Activated CD8-positive, alpha-beta memory T cell treated with anti-CD3 and anti-CD28 coated beads, Interleukin-2, amount 10 ng/mL, durations not matched to agents 7 days and 5 days (primary cell): ENCODE measurements around the gene PPP1R16B. TPM values are rescaled to one million over a fixed set of nuclear protein-coding genes. Genes with fewer than 3 reads are reported as not detected.
"Not testable (repeated sequence)": the region's sequence is repeated elsewhere in the genome, so short reads cannot be mapped to it uniquely, and the experiment has no call there.

Experiments
- ATAC-seq: fragments of 150-1000 bp; cut with Tn5 transposase; one replicate; pipeline ENCODE4 v1.10.0; 2021; ENCODE audit warnings: moderate library complexity
- CTCF ChIA-PET: fragments of 350-600 bp; sonication (Branson Sonifier 250); formaldehyde crosslinking; loops from one replicate; lab custom pipeline; 2021; ENCODE audit warnings: antibody characterized with exemption; lab: Charles Lee
- DNase-seq: peaks from one replicate; pipeline ENCODE4 v3.0.0-alpha.2; 2020
- H3K27ac Mint-ChIP-seq: one replicate; pipeline ENCODE4 v1.8.0; 2021; ENCODE audit warnings: mild to moderate bottlenecking, mixed read lengths
- H3K27me3 Mint-ChIP-seq: one replicate; pipeline ENCODE4 v1.8.0; 2021; ENCODE audit warnings: mixed read lengths
- H3K36me3 Mint-ChIP-seq: one replicate; pipeline ENCODE4 v1.8.0; 2021; ENCODE audit warnings: mild to moderate bottlenecking, mixed read lengths
- H3K4me1 Mint-ChIP-seq: one replicate; pipeline ENCODE4 v1.8.0; 2021; ENCODE audit warnings: mixed read lengths
- H3K4me3 Mint-ChIP-seq: one replicate; pipeline ENCODE4 v1.8.0; 2021; ENCODE audit warnings: mild to moderate bottlenecking, moderate library complexity, mixed read lengths
- H3K9me3 Mint-ChIP-seq: one replicate; pipeline ENCODE4 v1.8.0; 2022; ENCODE audit warnings: low read depth, mixed read lengths
- total RNA-seq, 2 experiments: library from RNA; stranded (reverse); gene quantifications; one replicate each; pipeline ENCODE4 v1.2.3, GENCODE V29; 2021

Gene PPP1R16B
- total RNA-seq, 2 experiments from 2014 or later = 86.5 to 128 TPM

DNA sequence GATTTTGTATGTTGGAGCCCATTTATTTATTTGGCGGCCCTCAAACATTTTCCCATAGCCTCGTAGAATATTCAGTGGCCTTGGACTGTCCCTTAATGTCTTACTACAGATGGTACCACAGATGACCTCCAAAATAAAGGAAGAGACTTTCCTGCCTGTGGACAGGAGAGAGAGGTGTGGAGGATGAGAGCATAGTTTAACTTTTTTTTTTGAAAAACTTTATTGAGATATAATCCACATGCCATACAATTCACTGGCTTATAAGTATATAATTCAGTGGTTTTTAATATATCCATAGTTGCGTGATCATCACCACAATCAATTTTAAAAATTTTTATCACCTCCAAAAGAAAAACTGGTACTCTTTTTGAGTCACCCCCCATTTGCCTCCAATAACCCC, 4.6 kb upstream of the PPP1R16B start:
- ATAC-seq (no peak), DNase-seq (no peak)
- Mint-ChIP-seq H3K9me3 (peaks cover 6% of the 10 kb centered on the region), H3K4me1 (peaks cover 53% of the 10 kb centered on the region), H3K27ac (no peak overlapping the region), H3K36me3 (peaks cover 13% of the 10 kb centered on the region), H3K27me3 (no peaks in the 10 kb centered on the region), H3K4me3 (no peak overlapping the region)
- CTCF ChIA-PET = interaction anchor here (1.1 kb wide), 1 partner anchor 11 kb away, joined by 3 read pairs; no protein-coding TSS in a partner anchor

DNA sequence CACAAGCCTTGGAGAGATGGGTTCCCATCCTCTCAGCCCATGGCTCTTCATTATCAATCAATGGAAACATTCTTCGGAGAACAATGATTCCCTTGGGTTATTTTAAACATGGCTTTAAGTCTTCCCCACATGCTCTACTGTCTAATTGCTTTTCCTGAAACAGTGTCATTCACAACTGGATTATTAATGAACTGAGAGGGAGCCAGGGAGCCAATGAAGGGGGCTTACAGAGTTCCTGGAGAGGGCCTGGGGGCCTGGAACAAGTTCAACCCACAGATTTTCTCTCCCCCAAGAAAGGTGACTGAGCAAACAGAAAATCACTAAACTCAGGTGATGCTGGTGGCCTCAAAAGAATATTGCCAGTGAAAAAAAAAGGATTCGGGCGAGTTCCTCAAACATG, 1.3 kb upstream of the PPP1R16B start:
- Mint-ChIP-seq H3K27me3 (no peaks in the 10 kb centered on the region), H3K27ac (peak overlapping the region; percentile 98), H3K9me3 (no peaks in the 10 kb centered on the region), H3K36me3 (peaks cover 17% of the 10 kb centered on the region), H3K4me1 (peaks cover 53% of the 10 kb centered on the region), H3K4me3 (peak overlapping the region; percentile 88)
- CTCF ChIA-PET = interaction anchor here (1.9 to 4.1 kb wide), 5 partner anchors 13 to 122 kb away, joined by 8 to 38 read pairs (median 28); partner anchors contain the start of gene FAM83D
- ATAC-seq (no peak), DNase-seq (no peak)

DNA sequence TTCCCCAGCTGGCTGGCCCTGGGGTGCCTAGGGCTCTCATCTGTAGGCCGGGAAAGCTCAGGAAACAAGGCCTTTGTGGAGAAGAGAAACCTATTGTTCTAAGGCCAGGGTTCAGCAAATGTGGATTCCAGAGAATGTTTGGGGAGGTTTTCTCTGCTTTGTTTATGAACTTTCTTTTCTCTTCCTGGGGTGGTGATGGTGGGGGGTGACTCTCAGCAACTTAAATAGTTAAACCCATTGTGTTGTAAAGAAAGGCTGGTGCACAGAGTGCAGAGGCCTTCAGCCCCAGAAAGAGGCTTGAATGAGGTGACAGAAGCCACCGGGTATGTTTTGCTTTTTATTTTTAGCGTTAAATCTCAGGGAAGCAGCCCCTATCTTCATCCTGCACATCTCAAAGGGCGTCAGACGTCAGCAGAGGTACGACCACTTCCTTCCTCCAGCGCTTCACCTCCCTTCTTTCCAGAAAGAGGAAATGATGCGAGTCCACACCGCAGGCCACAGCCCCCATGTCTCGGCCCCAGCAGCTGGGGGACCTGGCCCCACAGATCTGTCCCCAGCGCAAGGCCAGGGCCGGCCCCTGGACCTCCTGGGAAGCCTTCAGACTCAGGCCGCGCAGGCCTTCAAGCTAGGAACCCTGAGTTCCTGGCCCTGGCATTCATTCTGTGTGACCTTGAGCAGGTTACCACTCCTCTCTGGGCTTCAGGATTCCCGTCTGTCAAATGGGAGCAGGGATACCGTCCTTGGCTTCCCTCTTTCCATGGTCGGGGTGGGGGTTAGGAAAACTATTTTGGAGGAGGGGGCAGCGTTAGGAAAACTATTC, 605 bp upstream of the PPP1R16B start:
- Mint-ChIP-seq H3K27me3 (no peaks in the 10 kb centered on the region), H3K36me3 (peaks cover 22% of the 10 kb centered on the region), H3K4me3 (peak overlapping the region; percentile 88), H3K27ac (peak overlapping the region; percentile 98), H3K9me3 (no peaks in the 10 kb centered on the region), H3K4me1 (peaks cover 54% of the 10 kb centered on the region)
- DNase-seq (peak; percentile 94), ATAC-seq (peak; percentile 64)
- CTCF ChIA-PET = interaction anchor here (0.8 to 4.1 kb wide), 16 partner anchors 11 to 124 kb away, joined by 3 to 38 read pairs (median 5); partner anchors contain the start of gene FAM83D

DNA sequence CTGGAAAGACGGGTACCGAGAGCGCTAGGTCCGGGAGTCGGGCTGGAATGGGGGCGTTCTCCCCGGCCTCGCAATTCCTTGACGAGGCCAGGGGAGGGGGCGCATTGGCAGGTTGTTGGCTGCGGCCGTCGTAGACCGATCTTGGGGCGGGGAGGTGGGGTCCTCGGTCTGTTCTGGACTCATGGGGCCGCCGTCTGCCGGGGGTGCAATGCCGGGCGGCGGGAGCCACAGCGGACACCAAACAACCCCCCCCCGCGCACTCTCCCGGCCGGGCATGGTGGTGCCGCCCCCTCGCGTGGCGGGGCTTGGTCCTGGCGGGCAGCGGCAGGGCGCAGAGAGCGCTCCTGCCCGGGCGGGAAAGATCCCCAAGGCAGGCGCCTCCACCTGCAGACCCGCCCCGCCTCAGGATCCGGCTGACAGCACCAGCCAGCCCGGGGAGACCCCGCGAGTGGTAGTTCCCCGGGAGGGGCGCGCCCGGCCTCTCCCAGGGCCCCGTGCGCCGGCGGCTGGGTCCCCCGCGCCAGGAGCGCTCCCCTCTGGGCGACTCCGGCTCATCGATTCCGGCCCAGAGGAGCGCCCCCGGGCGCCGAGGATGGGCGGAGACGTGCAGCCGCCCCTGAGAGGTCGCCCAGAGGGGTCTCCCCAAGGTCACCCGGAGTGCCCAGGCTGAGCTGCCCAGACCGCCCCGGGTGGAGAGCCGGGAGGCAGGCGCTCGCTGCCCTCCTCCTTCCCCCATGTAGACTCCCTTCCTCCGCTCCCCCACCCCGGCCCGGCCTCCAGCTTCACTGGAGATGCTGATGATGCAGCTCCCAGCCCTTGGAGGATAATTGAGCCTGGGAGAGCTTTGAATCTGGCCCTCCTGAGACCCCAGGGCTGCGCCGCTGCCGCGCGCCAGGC, 709 bp downstream of the PPP1R16B start:
- Mint-ChIP-seq H3K36me3 (peaks cover 34% of the 10 kb centered on the region), H3K27me3 (no peaks in the 10 kb centered on the region), H3K4me1 (peaks cover 63% of the 10 kb centered on the region), H3K4me3 (peak overlapping the region; percentile 88), H3K27ac (peak overlapping the region; percentile 98), H3K9me3 (no peaks in the 10 kb centered on the region)
- ATAC-seq (peak; percentile 20), DNase-seq (peak; percentile 63)
- CTCF ChIA-PET = interaction anchor here (0.7 to 4.1 kb wide), 38 partner anchors 10 to 243 kb away, joined by 3 to 38 read pairs (median 4); partner anchors contain the start of genes DHX35 and FAM83D

DNA sequence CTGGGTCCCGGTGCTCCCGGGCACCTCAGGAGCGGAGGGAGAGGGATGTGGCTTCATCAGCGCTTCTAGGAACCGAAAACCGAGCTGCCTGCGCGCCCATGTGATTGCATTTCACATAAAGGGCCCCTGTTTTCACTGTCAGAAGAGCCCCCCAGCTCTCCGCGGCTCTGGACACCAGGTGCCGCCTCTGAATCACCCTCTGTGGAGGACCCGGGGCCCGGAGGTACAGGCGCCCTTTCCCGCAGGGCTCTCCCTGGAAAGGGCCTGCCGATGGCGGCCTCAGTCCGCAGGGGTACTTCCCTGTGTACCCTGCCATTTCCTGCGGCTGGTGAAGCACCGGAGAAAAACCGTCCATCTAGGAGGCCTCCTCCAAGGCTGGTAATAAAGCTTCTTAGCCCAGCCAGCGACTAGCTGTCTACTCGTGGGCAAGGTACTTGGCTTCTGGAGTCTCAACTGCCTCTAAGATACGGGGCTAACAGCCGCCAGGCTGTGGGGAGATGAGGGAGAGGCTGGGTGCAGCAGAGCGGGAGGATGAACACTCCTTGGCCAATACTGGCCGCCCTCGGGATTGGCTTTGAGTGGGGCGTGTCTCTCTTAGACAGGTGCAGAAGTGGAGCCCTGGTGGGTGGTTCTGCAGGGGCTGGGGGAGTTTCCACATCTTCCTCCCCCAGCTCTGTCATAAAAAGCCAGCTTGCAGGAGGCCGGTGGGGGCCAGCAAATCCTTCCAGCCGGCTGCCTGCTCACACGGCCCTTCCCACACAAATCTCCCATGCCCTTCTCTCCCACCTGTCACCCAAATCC, 1.6 kb downstream of the PPP1R16B start:
- Mint-ChIP-seq H3K27me3 (no peaks in the 10 kb centered on the region), H3K9me3 (no peaks in the 10 kb centered on the region), H3K36me3 (peaks cover 38% of the 10 kb centered on the region), H3K4me1 (peaks cover 67% of the 10 kb centered on the region), H3K4me3 (peak overlapping the region; percentile 78), H3K27ac (peak overlapping the region; percentile 71)
- peak; percentile 1 for ATAC-seq
- DNase-seq = peak; percentile 53
- CTCF ChIA-PET = interaction anchor here (0.7 to 4.1 kb wide), 25 partner anchors 9 to 242 kb away, joined by 3 to 38 read pairs (median 4); partner anchors contain the start of genes DHX35 and FAM83D

DNA sequence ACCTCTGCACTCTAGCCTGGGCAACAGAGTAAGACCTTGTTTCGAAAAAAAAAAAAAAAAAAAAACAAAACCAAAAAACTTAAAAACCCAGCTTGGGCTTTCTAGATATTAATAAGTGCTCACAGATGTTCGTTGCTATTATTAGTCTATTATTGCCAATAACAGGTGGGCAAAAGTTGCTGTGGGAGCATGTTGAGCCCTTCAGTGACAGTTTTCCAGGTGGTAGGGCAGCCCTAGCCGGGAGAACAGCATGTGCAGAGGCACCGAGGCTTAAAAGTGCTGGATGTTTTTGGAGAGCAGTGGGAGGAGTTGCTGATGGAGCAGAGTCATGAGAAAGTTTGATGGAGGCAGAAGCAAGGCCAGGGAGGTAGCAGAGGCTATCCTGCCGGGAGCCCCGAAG, 4.4 kb downstream of the PPP1R16B start:
- no peak for ATAC-seq
- H3K4me3 Mint-ChIP-seq = no peak overlapping the region
- H3K27me3 Mint-ChIP-seq = no peaks in the 10 kb centered on the region
- peaks cover 46% of the 10 kb centered on the region for H3K36me3 Mint-ChIP-seq
- H3K4me1 Mint-ChIP-seq = peaks cover 66% of the 10 kb centered on the region
- peak overlapping the region; percentile 37 for H3K27ac Mint-ChIP-seq
- no peak for DNase-seq
- CTCF ChIA-PET = interaction anchor here (2.1 kb wide), 1 partner anchor 83 kb away, joined by 12 read pairs; no protein-coding TSS in a partner anchor
- no peaks in the 10 kb centered on the region for H3K9me3 Mint-ChIP-seq

DNA sequence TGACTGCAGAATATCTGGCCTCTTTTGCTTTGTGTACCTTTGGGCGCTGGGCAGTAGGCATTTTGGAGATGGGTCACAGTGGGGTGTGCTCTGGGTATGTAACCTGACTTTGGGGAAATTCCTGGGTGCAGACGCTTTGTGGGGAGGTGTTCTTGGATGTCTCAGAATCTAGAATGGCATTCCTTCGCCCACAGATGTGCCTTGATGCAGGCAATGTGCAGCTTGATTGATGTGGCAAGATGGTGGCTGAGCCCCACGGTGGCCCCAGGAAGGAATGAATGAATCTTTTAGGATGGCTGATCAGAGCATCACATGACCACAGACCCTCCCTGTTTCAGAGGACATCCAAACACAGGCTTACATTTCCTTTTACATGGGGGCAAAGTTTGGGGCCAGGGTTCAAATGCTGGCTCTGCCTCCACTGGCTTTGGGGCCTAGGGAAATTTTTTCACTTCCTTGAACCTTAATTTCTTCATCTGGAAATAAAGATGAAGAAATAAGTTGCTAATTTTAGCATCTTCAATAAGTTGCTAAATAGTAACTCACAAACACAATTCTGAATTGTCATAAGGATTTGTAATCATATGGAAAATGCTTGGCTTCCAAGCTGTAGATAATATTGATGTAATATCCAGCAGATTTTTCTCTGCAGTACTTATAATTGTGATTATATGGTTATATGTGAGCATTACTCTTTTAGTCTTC, 5.6 kb downstream of the PPP1R16B start:
- Mint-ChIP-seq H3K4me3 (no peak overlapping the region), H3K4me1 (peaks cover 75% of the 10 kb centered on the region), H3K9me3 (no peaks in the 10 kb centered on the region), H3K27me3 (no peaks in the 10 kb centered on the region), H3K36me3 (peaks cover 58% of the 10 kb centered on the region), H3K27ac (peak overlapping the region; percentile 6)
- DNase-seq (no peak), ATAC-seq (no peak)
- CTCF ChIA-PET = interaction anchor here (0.8 to 1.4 kb wide), 2 partner anchors 80 to 82 kb away, joined by 3 to 4 read pairs; no protein-coding TSS in a partner anchor

DNA sequence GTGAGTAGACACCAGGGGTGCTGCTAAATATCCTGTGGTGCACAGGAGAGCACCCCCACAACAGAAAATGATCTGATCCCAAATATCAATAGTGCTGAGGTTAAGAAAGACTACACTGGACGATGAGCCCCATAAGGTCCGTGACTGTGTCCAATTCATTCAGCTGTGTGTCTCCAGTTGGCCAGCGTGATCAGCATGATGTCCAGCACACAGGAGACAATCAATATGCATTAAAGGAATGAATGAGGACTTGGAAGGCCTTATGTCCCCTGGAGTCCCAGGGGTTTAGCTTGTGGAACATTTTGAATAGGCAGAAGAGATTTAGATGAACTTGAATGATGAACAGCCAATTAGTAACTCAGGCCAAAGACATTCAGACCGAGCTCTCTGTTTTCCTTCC, 6.3 kb downstream of the PPP1R16B start:
- DNase-seq (no peak), ATAC-seq (no peak)
- H3K9me3 Mint-ChIP-seq = no peaks in the 10 kb centered on the region
- CTCF ChIA-PET = interaction anchor here (0.8 to 1.4 kb wide), 2 partner anchors 79 to 82 kb away, joined by 3 to 4 read pairs; no protein-coding TSS in a partner anchor
- H3K4me1 Mint-ChIP-seq = peaks cover 80% of the 10 kb centered on the region
- no peaks in the 10 kb centered on the region for H3K27me3 Mint-ChIP-seq
- H3K27ac Mint-ChIP-seq = no peak overlapping the region
- H3K4me3 Mint-ChIP-seq = no peak overlapping the region
- peaks cover 65% of the 10 kb centered on the region for H3K36me3 Mint-ChIP-seq

DNA sequence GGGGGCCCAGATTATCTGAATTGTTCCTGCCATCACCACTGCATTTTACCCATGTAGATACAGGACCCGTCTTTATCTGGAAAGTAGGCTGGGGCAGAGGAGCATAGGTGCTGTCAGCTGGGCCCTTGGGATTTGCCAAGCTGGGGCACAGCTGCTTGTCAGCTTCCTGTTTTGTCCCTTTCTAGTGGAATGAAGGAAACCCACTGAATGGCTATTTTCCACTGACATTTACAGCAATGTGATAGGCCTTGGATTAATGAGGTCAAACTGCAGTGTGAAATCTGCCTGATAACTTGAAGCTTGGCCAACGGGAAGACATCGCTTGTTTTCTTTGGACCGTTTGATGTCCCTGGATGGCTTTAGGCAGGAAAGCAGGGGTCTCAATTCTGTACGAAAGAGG, 6.7 kb downstream of the PPP1R16B start:
- DNase-seq (no peak), ATAC-seq (no peak)
- Mint-ChIP-seq H3K4me3 (no peak overlapping the region), H3K4me1 (peaks cover 84% of the 10 kb centered on the region), H3K9me3 (no peaks in the 10 kb centered on the region), H3K27ac (peak overlapping the region; percentile 12), H3K27me3 (no peaks in the 10 kb centered on the region), H3K36me3 (peaks cover 66% of the 10 kb centered on the region)
- CTCF ChIA-PET = interaction anchor here (0.8 to 1.4 kb wide), 3 partner anchors 30 to 81 kb away, joined by 3 to 4 read pairs (median 3); no protein-coding TSS in a partner anchor

DNA sequence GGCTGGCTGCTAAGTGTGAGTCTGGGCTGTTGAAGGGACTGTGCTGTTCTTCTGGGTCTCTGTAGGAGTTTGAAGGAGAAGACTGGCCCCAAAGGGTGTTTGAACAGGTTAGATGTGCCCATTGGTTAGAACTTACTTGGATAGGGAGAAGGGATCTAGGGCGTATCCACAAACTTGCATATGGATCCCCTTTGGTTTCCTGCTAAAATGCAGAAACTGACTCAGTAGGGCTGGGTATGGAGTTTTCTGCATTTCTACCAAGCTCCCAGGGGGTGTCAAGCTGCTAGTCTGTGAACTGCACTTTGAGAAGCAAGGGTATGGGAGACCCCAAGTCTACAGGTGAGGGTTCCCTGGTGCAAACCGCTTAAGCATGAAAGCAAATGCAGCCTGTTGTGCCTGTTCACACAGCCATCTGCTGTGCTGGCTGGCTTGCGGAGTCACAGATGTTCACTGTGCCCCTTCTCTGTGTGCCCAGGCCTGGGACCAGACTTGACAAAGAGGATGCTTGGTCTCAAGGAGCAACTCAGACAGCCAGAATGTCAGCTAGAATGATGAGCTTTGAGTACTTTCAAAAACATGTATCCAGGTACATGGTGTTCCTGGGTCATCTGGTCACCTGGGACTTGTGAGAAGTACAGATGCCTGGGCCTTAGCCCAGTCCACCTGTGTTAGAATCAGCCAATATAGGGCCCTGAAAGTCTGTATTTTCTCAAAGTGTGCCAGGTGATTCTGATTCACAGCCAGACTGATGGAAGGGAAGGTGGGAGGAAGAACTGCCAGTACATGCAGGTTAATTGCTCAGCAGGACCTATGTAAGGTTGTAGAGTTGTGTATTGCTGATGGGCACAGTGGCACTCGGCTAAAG, 7.4 kb downstream of the PPP1R16B start:
- Mint-ChIP-seq H3K36me3 (peaks cover 64% of the 10 kb centered on the region), H3K27ac (peak overlapping the region; percentile 33), H3K27me3 (no peaks in the 10 kb centered on the region), H3K4me3 (no peak overlapping the region), H3K9me3 (no peaks in the 10 kb centered on the region), H3K4me1 (peaks cover 83% of the 10 kb centered on the region)
- DNase-seq (no peak), ATAC-seq (no peak)
- CTCF ChIA-PET = interaction anchor here (0.6 to 1.1 kb wide), 3 partner anchors 29 to 80 kb away, joined by 3 read pairs; no protein-coding TSS in a partner anchor

DNA sequence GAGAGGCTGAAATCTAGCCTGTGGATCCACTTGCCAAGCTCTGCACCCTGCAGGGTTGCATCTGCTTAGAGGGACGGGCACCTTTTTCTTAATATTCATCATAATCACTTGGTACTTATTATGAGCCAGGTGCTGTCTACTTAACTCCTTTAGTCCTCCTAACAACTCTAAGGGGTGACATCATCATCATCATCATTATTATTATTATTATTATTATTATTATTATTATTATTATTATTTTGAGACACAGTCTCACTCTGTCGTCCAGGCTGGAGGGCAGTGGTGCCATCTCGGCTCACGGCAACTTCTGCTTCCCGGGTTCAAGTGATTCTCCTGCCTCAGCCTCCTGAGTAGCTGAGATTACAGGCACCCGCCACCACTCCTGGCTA, 8.1 kb downstream of the PPP1R16B start:
- H3K9me3 Mint-ChIP-seq, H3K4me3 Mint-ChIP-seq, DNase-seq, H3K27me3 Mint-ChIP-seq, ATAC-seq: not testable (repeated sequence)
- Mint-ChIP-seq H3K27ac (peak overlapping the region; percentile 33), H3K36me3 (peaks cover 68% of the 10 kb centered on the region), H3K4me1 (peaks cover 82% of the 10 kb centered on the region)
- CTCF ChIA-PET = interaction anchor here (1.0 kb wide), 1 partner anchor 79 kb away, joined by 3 read pairs; no protein-coding TSS in a partner anchor
